Endothelial cell of umbilical vein (primary cell): Measurements from ENCODE around the gene RAPGEF3. TPM values are rescaled to one million over a fixed set of nuclear protein-coding genes. Genes with fewer than 3 reads are reported as not detected.

Source experiments
- BruUV-seq: library from RNA; stranded (reverse); fragments of 400-500 nt; replicated peaks from 2 replicates; lab custom pipeline; 2021; lab: Mats Ljungman, UMichigan
- CTCF ChIA-PET: fragments of 300-600, 350-600 bp; sonication (Branson Sonifier 250); formaldehyde crosslinking; loops from one replicate; lab custom pipeline; 2021; ENCODE audit warnings: antibody characterized with exemption, inconsistent platforms; lab: Charles Lee
- POLR2A ChIA-PET: fragments of 300-600, 350-600 bp; sonication (Branson Sonifier 250); formaldehyde crosslinking; loops from one replicate; lab custom pipeline; 2021; ENCODE audit warnings: antibody characterized with exemption, inconsistent platforms; lab: Charles Lee
- DNase-seq: peaks from one replicate; pipeline ENCODE4 v3.0.0-alpha.2; 2011; ENCODE audit warnings: low read depth, low spot score
- FAIRE-seq: peaks from 2 replicates; lab custom pipeline; 2011; peaks lifted over from hg19 to GRCh38; lab: Jason Lieb, UNC
- H2AFZ ChIP-seq: 2 replicates; pipeline ENCODE4 v1.6.0; 2012; ENCODE audit warnings: low read depth, low read length, control low read depth, inconsistent platforms
- H3K27ac ChIP-seq: 2 replicates; pipeline ENCODE4 v1.5.1; 2011; ENCODE audit warnings: low read depth, mild to moderate bottlenecking, control low read depth, low read length, moderate library complexity; ENCODE audit not compliant: insufficient read depth
- H3K27me3 ChIP-seq, 2 experiments: 2 replicates each; pipeline versions ENCODE4 v1.6.0 to v1.6.1; 2011; ENCODE audit warnings: low read length in 2 of 2, mixed read lengths in 1 of 2; ENCODE audit not compliant: control insufficient read depth in 2 of 2, insufficient read depth in 2 of 2
- H3K36me3 ChIP-seq, 2 experiments: 2 replicates in 1 of 2; 3 replicates in 1 of 2; pipeline ENCODE4 v1.5.1; 2011; ENCODE audit warnings: low read length in 2 of 2, mild to moderate bottlenecking in 1 of 2, moderate library complexity in 1 of 2; ENCODE audit not compliant: control insufficient read depth in 2 of 2, insufficient read depth in 2 of 2; ENCODE audit errors: extremely low read depth in 1 of 2
- H3K4me1 ChIP-seq: 3 replicates; pipeline ENCODE4 v1.5.1; 2011; ENCODE audit warnings: mild to moderate bottlenecking, low read length; ENCODE audit not compliant: control insufficient read depth, insufficient read depth; ENCODE audit errors: extremely low read depth
- H3K4me2 ChIP-seq: 2 replicates; pipeline ENCODE4 v1.6.1; 2011; ENCODE audit warnings: low read length, control low read depth, mixed read lengths; ENCODE audit not compliant: insufficient read depth
- H3K4me3 ChIP-seq, 3 experiments: fragments of 200-600 bp in 1 of 3; sonication (generic), shearing (Covaris generic) in 1 of 3; replicated peaks in 1 of 3; 2 replicates each; pipeline ENCODE4 v1.5.1; 2011 to 2016; ENCODE audit warnings: control low read depth in 3 of 3, low read length in 3 of 3, mild to moderate bottlenecking in 2 of 3, inconsistent platforms in 1 of 3, low read depth in 1 of 3, moderate library complexity in 1 of 3; ENCODE audit not compliant: insufficient read depth in 1 of 3
- H3K79me2 ChIP-seq: 2 replicates; pipeline ENCODE4 v1.6.0; 2012; ENCODE audit warnings: low read length, inconsistent platforms; ENCODE audit not compliant: control insufficient read depth, insufficient read depth
- H3K9ac ChIP-seq: replicated peaks from 2 replicates; pipeline ENCODE3; 2011; ENCODE audit warnings: low read length, control low read depth; ENCODE audit not compliant: insufficient read depth; ENCODE audit errors: extremely low read depth
- H3K9me1 ChIP-seq: replicated peaks from 3 replicates; pipeline ENCODE4 v1.6.0; 2011; ENCODE audit warnings: mild to moderate bottlenecking, low read length; ENCODE audit not compliant: control insufficient read depth, insufficient read depth; ENCODE audit errors: extremely low read depth
- H3K9me3 ChIP-seq: replicated peaks from 2 replicates; pipeline ENCODE4 v1.5.1; 2012; ENCODE audit warnings: low read length, inconsistent platforms; ENCODE audit not compliant: control insufficient read depth, insufficient read depth
- H4K20me1 ChIP-seq: replicated peaks from 2 replicates; pipeline ENCODE3; 2011; ENCODE audit warnings: mild to moderate bottlenecking, low read length; ENCODE audit not compliant: control insufficient read depth, insufficient read depth; ENCODE audit errors: extremely low read depth
- EZH2 ChIP-seq: IDR thresholded peaks from 2 replicates; pipeline ENCODE4 v1.6.1; 2012; ENCODE audit warnings: borderline replicate concordance, low read depth, mild to moderate bottlenecking, moderate library complexity, low read length, inconsistent platforms; ENCODE audit not compliant: severe bottlenecking
- FOS ChIP-seq: IDR thresholded peaks from 2 replicates; pipeline ENCODE4 v1.6.1; 2011; ENCODE audit warnings: mild to moderate bottlenecking, low read length, moderate library complexity, borderline replicate concordance; ENCODE audit not compliant: insufficient read depth
- GATA2 ChIP-seq: IDR thresholded peaks from 2 replicates; pipeline ENCODE4 v1.7.0; 2011; ENCODE audit warnings: low read depth, mild to moderate bottlenecking, moderate library complexity, mixed read lengths, low read length; ENCODE audit not compliant: insufficient read length, insufficient read depth
- JUN ChIP-seq: IDR thresholded peaks from 2 replicates; pipeline ENCODE4 v1.6.1; 2011; ENCODE audit warnings: borderline replicate concordance, low read depth; ENCODE audit not compliant: insufficient read length, insufficient read depth
- MYC ChIP-seq: IDR thresholded peaks from one replicate; pipeline ENCODE4 v1.6.1; 2011; ENCODE audit warnings: mild to moderate bottlenecking, low read depth, low read length
- POLR2A ChIP-seq: IDR thresholded peaks from 2 replicates; pipeline ENCODE4 v1.6.1; 2012; ENCODE audit warnings: low read depth, mild to moderate bottlenecking, control low read depth, low read length
- POLR2AphosphoS5 ChIP-seq: IDR thresholded peaks from 2 replicates; pipeline ENCODE4 v1.6.1; 2012; ENCODE audit warnings: low read depth, mild to moderate bottlenecking, control low read depth, low read length, moderate library complexity; ENCODE audit not compliant: insufficient read depth
- dilution Hi-C: fragments of 300-500 bp; cut with MboI; formaldehyde crosslinking; loops from one replicate; pipeline ENCODE4 v1.15.0; 2019; ENCODE audit warnings: low sequenced_read_pairs; ENCODE audit not compliant: extremely low pct_ligation_motif_present
- intact Hi-C: fragments of 100-400 bp; cut with micrococcal nuclease; formaldehyde crosslinking; loops from one replicate; pipeline ENCODE4 v1.10.0; 2022
- polyA plus RNA-seq, 4 experiments: library from polyadenylated mRNA; depleted of rRNA in 3 of 4; stranded (reverse) in 3 of 4; unstranded in 1 of 4; fragments of >200 nt; gene quantifications; 2 replicates each; pipeline versions ENCODE4 v1.2.1 to v1.2.3, GENCODE V29; 2011 to 2012; ENCODE audit warnings: missing spikeins in 1 of 4
- total RNA-seq: library from RNA; stranded (reverse); gene quantifications from 2 replicates; pipeline ENCODE4 v1.2.3, GENCODE V29; 2021
- TF ChIP-seq, protein P1 (sequence below): IDR thresholded peaks from 2 replicates; pipeline ENCODE4 v1.6.1; 2011; ENCODE audit not compliant: insufficient read depth, insufficient read length
- TF ChIP-seq, protein P2 (sequence below), 2 donors: IDR thresholded peaks; 1 replicate in 1 of 2; 2 replicates in 1 of 2; pipeline ENCODE4 v1.5.1; 2011; ENCODE audit warnings: low read length in 2 of 2, mild to moderate bottlenecking in 2 of 2, moderate library complexity in 2 of 2, control low read depth in 1 of 2, inconsistent platforms in 1 of 2, low read depth in 1 of 2; ENCODE audit not compliant: insufficient read depth in 1 of 2; ENCODE audit errors: extremely low read depth in 1 of 2

RAPGEF3 gene
- total and polyA plus RNA-seq, 2 donors (not counting 3 experiments of a cell fraction or from before 2014, with no cell fraction given), result 34.5 to 55.1 TPM

DNA sequence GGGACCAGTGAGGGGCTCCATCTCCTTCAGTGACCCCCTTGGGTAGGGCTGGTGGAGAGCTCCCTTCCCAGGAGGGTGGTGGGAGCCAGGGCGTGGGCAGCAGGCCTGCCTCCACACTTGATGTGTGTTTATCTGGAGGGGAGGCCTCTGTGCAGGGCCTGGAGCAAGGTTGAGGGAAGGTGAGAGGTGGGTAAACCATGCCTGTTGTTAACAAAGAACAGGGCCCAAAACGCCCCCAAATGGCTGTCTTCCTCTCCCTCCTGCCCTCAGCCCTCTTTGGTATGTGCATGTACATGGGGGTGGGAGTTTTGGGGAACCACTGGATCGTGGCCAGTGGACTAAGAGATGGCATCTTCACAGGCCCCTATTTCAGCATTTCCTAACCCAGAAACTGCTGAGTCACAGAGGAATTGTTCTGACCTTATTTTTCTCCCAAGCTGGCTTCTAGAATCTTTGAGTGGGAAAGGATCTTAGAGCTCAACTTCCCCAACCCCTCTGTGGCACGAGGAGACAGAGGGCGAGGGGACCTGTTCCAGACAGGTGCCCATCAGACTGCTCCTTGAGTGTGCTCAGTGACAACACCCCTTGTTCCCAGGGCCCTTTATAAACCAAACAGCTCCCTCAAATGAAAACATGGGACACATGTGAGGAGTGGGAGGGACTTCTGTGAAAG, 17.9 kb upstream of the RAPGEF3 start:
- H4K20me1 ChIP-seq, result no peaks in the 10 kb centered on the region
- H3K27me3 ChIP-seq, result no peaks in the 10 kb centered on the region
- ChIA-PET POLR2A (interaction anchor here (0.5 kb wide), 1 partner anchor 20 kb away, joined by 3 read pairs; no protein-coding TSS in a partner anchor), CTCF (interaction anchor here (1.0 to 10.4 kb wide), 10 partner anchors 8 to 63 kb away, joined by 3 to 244 read pairs (median 20); no protein-coding TSS in a partner anchor)
- intact Hi-C loops, result no loop called here
- H2AFZ ChIP-seq, result no peak overlapping the region
- FAIRE-seq (peak; percentile 80), DNase-seq (no peak)
- H3K9me1 ChIP-seq, result no peaks in the 10 kb centered on the region
- TF ChIP-seq, protein P1, sequence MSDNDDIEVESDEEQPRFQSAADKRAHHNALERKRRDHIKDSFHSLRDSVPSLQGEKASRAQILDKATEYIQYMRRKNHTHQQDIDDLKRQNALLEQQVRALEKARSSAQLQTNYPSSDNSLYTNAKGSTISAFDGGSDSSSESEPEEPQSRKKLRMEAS, result no peak
- TF ChIP-seq, protein P2, sequence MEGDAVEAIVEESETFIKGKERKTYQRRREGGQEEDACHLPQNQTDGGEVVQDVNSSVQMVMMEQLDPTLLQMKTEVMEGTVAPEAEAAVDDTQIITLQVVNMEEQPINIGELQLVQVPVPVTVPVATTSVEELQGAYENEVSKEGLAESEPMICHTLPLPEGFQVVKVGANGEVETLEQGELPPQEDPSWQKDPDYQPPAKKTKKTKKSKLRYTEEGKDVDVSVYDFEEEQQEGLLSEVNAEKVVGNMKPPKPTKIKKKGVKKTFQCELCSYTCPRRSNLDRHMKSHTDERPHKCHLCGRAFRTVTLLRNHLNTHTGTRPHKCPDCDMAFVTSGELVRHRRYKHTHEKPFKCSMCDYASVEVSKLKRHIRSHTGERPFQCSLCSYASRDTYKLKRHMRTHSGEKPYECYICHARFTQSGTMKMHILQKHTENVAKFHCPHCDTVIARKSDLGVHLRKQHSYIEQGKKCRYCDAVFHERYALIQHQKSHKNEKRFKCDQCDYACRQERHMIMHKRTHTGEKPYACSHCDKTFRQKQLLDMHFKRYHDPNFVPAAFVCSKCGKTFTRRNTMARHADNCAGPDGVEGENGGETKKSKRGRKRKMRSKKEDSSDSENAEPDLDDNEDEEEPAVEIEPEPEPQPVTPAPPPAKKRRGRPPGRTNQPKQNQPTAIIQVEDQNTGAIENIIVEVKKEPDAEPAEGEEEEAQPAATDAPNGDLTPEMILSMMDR (IDR thresholded peaks at IDR 0.05; ENCODE audit: extremely low read depth in 1 of 2, insufficient read depth in 1 of 2, low read depth in 1 of 2, low read length in 2 of 2), result no peak
- TF ChIP-seq MYC, result no peak
- no peak for TF ChIP-seq POLR2AphosphoS5
- no peak for TF ChIP-seq GATA2
- no peak for TF ChIP-seq JUN
- TF ChIP-seq FOS, result no peak
- TF ChIP-seq POLR2A, result no peak
- TF ChIP-seq EZH2, result no peak
- no TSS peak for BruUV-seq
- H3K27ac ChIP-seq, result peak overlapping the region; percentile 33
- no peak overlapping the region for H3K4me3 ChIP-seq
- no peak overlapping the region for H3K4me2 ChIP-seq
- no peaks in the 10 kb centered on the region for H3K9me3 ChIP-seq
- no peak overlapping the region for H3K9ac ChIP-seq
- dilution Hi-C loops, result no loop called here
- no peaks in the 10 kb centered on the region for H3K79me2 ChIP-seq
- H3K4me1 ChIP-seq, result peaks cover 31% of the 10 kb centered on the region
- peaks cover 0 to under 1% of the 10 kb centered on the region in 2 experiments for H3K36me3 ChIP-seq
